ENCODE measurements around the gene PLCD3. TPM values are rescaled to one million over a fixed set of nuclear protein-coding genes. Genes with fewer than 3 reads are reported as not detected.

The PLCD3 gene
- total and polyA plus RNA-seq, 9 of the 15 experiments (the other 6 are each of a cell fraction or from before 2014, with no cell fraction given): 0.20 to 22.6 (median 7.5) TPM

DNA sequence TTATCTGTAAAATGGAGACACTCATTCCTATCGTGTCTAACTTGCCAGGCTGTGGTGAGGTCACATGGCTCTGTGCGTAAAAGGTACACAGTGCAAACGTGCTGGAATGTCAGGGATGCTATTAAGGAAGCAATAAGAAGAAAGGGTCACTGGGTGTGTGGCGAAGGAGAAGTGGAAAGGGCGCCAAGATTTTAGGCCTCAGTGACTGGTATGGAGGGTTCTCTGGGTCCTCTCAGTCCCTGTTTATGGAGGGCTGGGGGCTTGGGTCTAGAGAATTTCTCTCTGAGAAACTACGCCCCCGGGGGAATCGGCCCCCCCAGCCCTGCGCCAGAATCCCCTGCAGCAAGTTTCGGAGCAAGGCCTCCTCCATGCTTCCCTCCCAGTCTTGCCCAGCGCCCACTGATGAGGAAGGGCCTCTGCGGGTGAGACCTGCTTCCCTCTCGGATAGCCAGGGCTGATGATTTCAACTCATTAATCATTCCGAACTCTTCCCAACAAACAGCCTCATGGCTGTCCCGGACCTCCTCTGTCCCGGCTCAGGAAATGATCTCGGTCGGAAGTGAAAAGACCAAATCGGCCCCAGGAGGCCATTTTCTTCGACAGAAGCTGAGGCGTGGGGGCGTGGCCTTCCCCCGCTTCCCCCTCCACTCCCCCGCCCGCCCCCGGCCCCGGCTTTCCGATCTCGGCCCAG is 14.7 kb upstream of the PLCD3 start (continued):
- TF ChIP-seq MAFF (IDR thresholded peaks at IDR 0.05; ENCODE audit: low read length) (no peak), SMAD3 (CRISPR knock-in tag; conservative IDR thresholded peaks at IDR 0.05) (no peak), NFATC3 (IDR thresholded peaks at IDR 0.05) (no peak), NONO (IDR thresholded peaks at IDR 0.05; ENCODE audit: low read depth in 2 of 2, low read length in 1 of 2) (no peak), TARDBP (IDR thresholded peaks at IDR 0.05) (no peak), NFRKB (IDR thresholded peaks at IDR 0.05; ENCODE audit: low read depth) (peak; percentile 95), RUNX1 (IDR thresholded peaks at IDR 0.05; ENCODE audit: low read depth) (no peak), MYNN (IDR thresholded peaks at IDR 0.05) (no peak), MYNN (CRISPR knock-in tag; IDR thresholded peaks at IDR 0.05) (no peak), HMGN3 (IDR thresholded peaks at IDR 0.05; ENCODE audit: borderline replicate concordance, extremely low read depth, insufficient read length, low read depth, low read length) (no peak), ZKSCAN8 (CRISPR knock-in tag; IDR thresholded peaks at IDR 0.05) (0 out of 2 replicates have a peak, but pooled peaks have one; percentile 42), MYBL2 (IDR thresholded peaks at IDR 0.05; ENCODE audit: low read depth) (no peak), MYBL2 (CRISPR knock-in tag; IDR thresholded peaks at IDR 0.05; ENCODE audit: borderline replicate concordance) (no peak), ARNT (IDR thresholded peaks at IDR 0.05) (no peak), SRF (CRISPR knock-in tag; IDR thresholded peaks at IDR 0.05) (peak in 1 of 2 experiments; percentile 75; a peak in 1 of 4 replicates)
- TF ChIP-seq, protein P1, sequence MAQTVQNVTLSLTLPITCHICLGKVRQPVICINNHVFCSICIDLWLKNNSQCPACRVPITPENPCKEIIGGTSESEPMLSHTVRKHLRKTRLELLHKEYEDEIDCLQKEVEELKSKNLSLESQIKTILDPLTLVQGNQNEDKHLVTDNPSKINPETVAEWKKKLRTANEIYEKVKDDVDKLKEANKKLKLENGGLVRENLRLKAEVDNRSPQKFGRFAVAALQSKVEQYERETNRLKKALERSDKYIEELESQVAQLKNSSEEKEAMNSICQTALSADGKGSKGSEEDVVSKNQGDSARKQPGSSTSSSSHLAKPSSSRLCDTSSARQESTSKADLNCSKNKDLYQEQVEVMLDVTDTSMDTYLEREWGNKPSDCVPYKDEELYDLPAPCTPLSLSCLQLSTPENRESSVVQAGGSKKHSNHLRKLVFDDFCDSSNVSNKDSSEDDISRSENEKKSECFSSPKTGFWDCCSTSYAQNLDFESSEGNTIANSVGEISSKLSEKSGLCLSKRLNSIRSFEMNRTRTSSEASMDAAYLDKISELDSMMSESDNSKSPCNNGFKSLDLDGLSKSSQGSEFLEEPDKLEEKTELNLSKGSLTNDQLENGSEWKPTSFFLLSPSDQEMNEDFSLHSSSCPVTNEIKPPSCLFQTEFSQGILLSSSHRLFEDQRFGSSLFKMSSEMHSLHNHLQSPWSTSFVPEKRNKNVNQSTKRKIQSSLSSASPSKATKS (CRISPR knock-in tag; IDR thresholded peaks at IDR 0.05): no peak
- TF ChIP-seq, protein P2, sequence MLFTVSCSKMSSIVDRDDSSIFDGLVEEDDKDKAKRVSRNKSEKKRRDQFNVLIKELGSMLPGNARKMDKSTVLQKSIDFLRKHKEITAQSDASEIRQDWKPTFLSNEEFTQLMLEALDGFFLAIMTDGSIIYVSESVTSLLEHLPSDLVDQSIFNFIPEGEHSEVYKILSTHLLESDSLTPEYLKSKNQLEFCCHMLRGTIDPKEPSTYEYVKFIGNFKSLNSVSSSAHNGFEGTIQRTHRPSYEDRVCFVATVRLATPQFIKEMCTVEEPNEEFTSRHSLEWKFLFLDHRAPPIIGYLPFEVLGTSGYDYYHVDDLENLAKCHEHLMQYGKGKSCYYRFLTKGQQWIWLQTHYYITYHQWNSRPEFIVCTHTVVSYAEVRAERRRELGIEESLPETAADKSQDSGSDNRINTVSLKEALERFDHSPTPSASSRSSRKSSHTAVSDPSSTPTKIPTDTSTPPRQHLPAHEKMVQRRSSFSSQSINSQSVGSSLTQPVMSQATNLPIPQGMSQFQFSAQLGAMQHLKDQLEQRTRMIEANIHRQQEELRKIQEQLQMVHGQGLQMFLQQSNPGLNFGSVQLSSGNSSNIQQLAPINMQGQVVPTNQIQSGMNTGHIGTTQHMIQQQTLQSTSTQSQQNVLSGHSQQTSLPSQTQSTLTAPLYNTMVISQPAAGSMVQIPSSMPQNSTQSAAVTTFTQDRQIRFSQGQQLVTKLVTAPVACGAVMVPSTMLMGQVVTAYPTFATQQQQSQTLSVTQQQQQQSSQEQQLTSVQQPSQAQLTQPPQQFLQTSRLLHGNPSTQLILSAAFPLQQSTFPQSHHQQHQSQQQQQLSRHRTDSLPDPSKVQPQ (CRISPR knock-in tag; IDR thresholded peaks at IDR 0.05; ENCODE audit: borderline replicate concordance): peak; percentile 45; the same call in 1 of the 2 replicates
- TF ChIP-seq, protein P3, sequence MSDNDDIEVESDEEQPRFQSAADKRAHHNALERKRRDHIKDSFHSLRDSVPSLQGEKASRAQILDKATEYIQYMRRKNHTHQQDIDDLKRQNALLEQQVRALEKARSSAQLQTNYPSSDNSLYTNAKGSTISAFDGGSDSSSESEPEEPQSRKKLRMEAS (CRISPR knock-in tag; IDR thresholded peaks at IDR 0.05): no peak
- TF ChIP-seq, protein P4, sequence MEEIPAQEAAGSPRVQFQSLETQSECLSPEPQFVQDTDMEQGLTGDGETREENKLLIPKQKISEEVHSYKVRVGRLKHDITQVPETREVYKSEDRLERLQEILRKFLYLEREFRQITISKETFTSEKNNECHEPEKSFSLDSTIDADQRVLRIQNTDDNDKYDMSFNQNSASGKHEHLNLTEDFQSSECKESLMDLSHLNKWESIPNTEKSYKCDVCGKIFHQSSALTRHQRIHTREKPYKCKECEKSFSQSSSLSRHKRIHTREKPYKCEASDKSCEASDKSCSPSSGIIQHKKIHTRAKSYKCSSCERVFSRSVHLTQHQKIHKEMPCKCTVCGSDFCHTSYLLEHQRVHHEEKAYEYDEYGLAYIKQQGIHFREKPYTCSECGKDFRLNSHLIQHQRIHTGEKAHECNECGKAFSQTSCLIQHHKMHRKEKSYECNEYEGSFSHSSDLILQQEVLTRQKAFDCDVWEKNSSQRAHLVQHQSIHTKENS (CRISPR knock-in tag; IDR thresholded peaks at IDR 0.05): no peak
- TF ChIP-seq, protein P5, sequence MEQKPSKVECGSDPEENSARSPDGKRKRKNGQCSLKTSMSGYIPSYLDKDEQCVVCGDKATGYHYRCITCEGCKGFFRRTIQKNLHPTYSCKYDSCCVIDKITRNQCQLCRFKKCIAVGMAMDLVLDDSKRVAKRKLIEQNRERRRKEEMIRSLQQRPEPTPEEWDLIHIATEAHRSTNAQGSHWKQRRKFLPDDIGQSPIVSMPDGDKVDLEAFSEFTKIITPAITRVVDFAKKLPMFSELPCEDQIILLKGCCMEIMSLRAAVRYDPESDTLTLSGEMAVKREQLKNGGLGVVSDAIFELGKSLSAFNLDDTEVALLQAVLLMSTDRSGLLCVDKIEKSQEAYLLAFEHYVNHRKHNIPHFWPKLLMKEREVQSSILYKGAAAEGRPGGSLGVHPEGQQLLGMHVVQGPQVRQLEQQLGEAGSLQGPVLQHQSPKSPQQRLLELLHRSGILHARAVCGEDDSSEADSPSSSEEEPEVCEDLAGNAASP (IDR thresholded peaks at IDR 0.05): no peak

Data from K562 (cell line).